H1 (cell line): ENCODE data around the gene CHSY3. TPM values are rescaled to one million over a fixed set of nuclear protein-coding genes. Genes with fewer than 3 reads are reported as not detected.

Experiments used
- CTCF ChIA-PET: fragments of 300-600 bp; sonication (Branson Sonifier 250); formaldehyde crosslinking; loops from one replicate; lab custom pipeline; 2021; ENCODE audit not compliant: partially characterized antibody; lab: Charles Lee
- POLR2A ChIA-PET: fragments of 300-600 bp; sonication (Branson Sonifier 250); formaldehyde crosslinking; loops from one replicate; lab custom pipeline; 2021; ENCODE audit warnings: inconsistent platforms; ENCODE audit not compliant: partially characterized antibody; lab: Charles Lee
- DNase-seq, 2 experiments: peaks; one replicate each; pipeline versions ENCODE4 v3.0.0 to v3.0.0-alpha.2; 2010 to 2022; ENCODE audit warnings: low spot score in 2 of 2, low read depth in 1 of 2, mixed read lengths in 1 of 2
- FAIRE-seq: peaks from 2 replicates; lab custom pipeline; 2011; peaks lifted over from hg19 to GRCh38; lab: Jason Lieb, UNC
- H2AFZ ChIP-seq: 2 replicates; pipeline ENCODE4 v1.8.1; 2012; ENCODE audit warnings: low read length, inconsistent platforms
- H2AK5ac ChIP-seq: 2 replicates; pipeline ENCODE4 v1.6.1; 2013; ENCODE audit warnings: low read depth, low read length
- H2BK120ac ChIP-seq: replicated peaks from 2 replicates; pipeline ENCODE3; 2013; ENCODE audit warnings: low read depth, low read length, inconsistent platforms
- H2BK12ac ChIP-seq: 2 replicates; pipeline ENCODE4 v1.6.1; 2013; ENCODE audit warnings: low read depth, low read length
- H2BK15ac ChIP-seq: 2 replicates; pipeline ENCODE4 v1.6.1; 2013; ENCODE audit warnings: low read length
- H2BK20ac ChIP-seq: 2 replicates; pipeline ENCODE4 v1.6.1; 2013; ENCODE audit warnings: low read length
- H2BK5ac ChIP-seq: 2 replicates; pipeline ENCODE4 v1.6.1; 2013; ENCODE audit warnings: low read depth, low read length
- H3K14ac ChIP-seq: 2 replicates; pipeline ENCODE4 v1.6.1; 2013; ENCODE audit warnings: inconsistent platforms; ENCODE audit not compliant: insufficient read length
- H3K18ac ChIP-seq: 2 replicates; pipeline ENCODE4 v1.6.1; 2013; ENCODE audit warnings: low read length; ENCODE audit errors: extremely low read depth
- H3K23ac ChIP-seq: 2 replicates; pipeline ENCODE4 v1.6.1; 2013; ENCODE audit warnings: inconsistent platforms; ENCODE audit not compliant: insufficient read length
- H3K23me2 ChIP-seq: 2 replicates; pipeline ENCODE4 v1.6.1; 2013; ENCODE audit warnings: low read depth, low read length
- H3K27ac ChIP-seq: 2 replicates; pipeline ENCODE4 v1.6.1; 2011; ENCODE audit warnings: low read depth, low read length, inconsistent platforms
- H3K27me3 ChIP-seq, 4 experiments: replicated peaks in 1 of 4; 1 replicate in 1 of 4; 2 replicates in 3 of 4; pipeline versions ENCODE4 v1.6.1 to v1.8.1; 2011 to 2013; ENCODE audit warnings: low read length in 3 of 4, mild to moderate bottlenecking in 3 of 4, inconsistent platforms in 2 of 4, mixed read lengths in 2 of 4, moderate library complexity in 1 of 4; ENCODE audit not compliant: control insufficient read depth in 3 of 4, insufficient read depth in 3 of 4; ENCODE audit errors: extremely low read depth in 1 of 4
- H3K36me3 ChIP-seq, 4 experiments: 2 replicates each; pipeline versions ENCODE4 v1.6.1 to v1.8.1; 2011 to 2013; ENCODE audit warnings: mild to moderate bottlenecking in 4 of 4, low read length in 3 of 4, moderate library complexity in 2 of 4, control low read depth in 1 of 4, inconsistent platforms in 1 of 4; ENCODE audit not compliant: insufficient read depth in 4 of 4, control insufficient read depth in 2 of 4
- H3K4ac ChIP-seq: replicated peaks from 2 replicates; pipeline ENCODE3; 2013; ENCODE audit warnings: low read length, low read depth, mixed read lengths, inconsistent platforms; ENCODE audit not compliant: insufficient read length
- H3K4me1 ChIP-seq, 4 experiments: replicated peaks in 1 of 4; 1 replicate in 1 of 4; 2 replicates in 3 of 4; pipeline versions ENCODE4 v1.6.1 to v1.8.1; 2011 to 2013; ENCODE audit warnings: low read length in 3 of 4, inconsistent platforms in 2 of 4, mixed read lengths in 1 of 4; ENCODE audit not compliant: insufficient read depth in 4 of 4, control insufficient read depth in 3 of 4
- H3K4me2 ChIP-seq, 2 experiments: 2 replicates each; pipeline versions ENCODE4 v1.6.1 to v1.8.1; 2011 to 2013; ENCODE audit warnings: low read depth in 2 of 2, low read length in 2 of 2, control low read depth in 1 of 2, inconsistent platforms in 1 of 2, mild to moderate bottlenecking in 1 of 2; ENCODE audit not compliant: insufficient read depth in 1 of 2
- H3K4me3 ChIP-seq, 4 experiments: fragments of 200-600, 300-600 bp in 1 of 4; sonication (generic), shearing (Covaris generic), sonication (Bioruptor Twin) in 1 of 4; 2 replicates each; pipeline versions ENCODE4 v1.5.1 to v1.8.1; 2011 to 2016; ENCODE audit warnings: low read length in 4 of 4, low read depth in 3 of 4, control low read depth in 2 of 4, inconsistent platforms in 2 of 4, mild to moderate bottlenecking in 2 of 4, mixed read lengths in 1 of 4, moderate library complexity in 1 of 4; ENCODE audit not compliant: insufficient read depth in 2 of 4; ENCODE audit errors: extremely low read depth in 1 of 4
- H3K56ac ChIP-seq: replicated peaks from 2 replicates; pipeline ENCODE3; 2013; ENCODE audit warnings: low read depth, mild to moderate bottlenecking, mixed read lengths, low read length, inconsistent platforms; ENCODE audit not compliant: insufficient read length
- H3K79me1 ChIP-seq: 2 replicates; pipeline ENCODE4 v1.6.1; 2013; ENCODE audit warnings: low read depth, low read length, control low read depth
- H3K79me2 ChIP-seq, 2 experiments: 2 replicates each; pipeline versions ENCODE4 v1.6.1 to v1.8.1; 2012 to 2013; ENCODE audit warnings: low read length in 2 of 2, mild to moderate bottlenecking in 2 of 2, inconsistent platforms in 1 of 2; ENCODE audit not compliant: insufficient read depth in 2 of 2, control insufficient read depth in 1 of 2
- H3K9ac ChIP-seq, 4 experiments: replicated peaks in 1 of 4; 1 replicate in 1 of 4; 2 replicates in 3 of 4; pipeline versions ENCODE4 v1.6.1 to v1.8.1; 2011 to 2013; ENCODE audit warnings: low read depth in 3 of 4, low read length in 3 of 4, control low read depth in 2 of 4, mild to moderate bottlenecking in 2 of 4, moderate library complexity in 2 of 4, inconsistent platforms in 1 of 4; ENCODE audit errors: extremely low read depth in 1 of 4
- H3K9me3 ChIP-seq, 2 experiments: 2 replicates each; pipeline versions ENCODE4 v1.6.1 to v1.8.1; 2012 to 2013; ENCODE audit warnings: mild to moderate bottlenecking in 2 of 2, moderate library complexity in 2 of 2, control low read depth in 1 of 2, inconsistent platforms in 1 of 2, low read depth in 1 of 2, low read length in 1 of 2, mixed read lengths in 1 of 2; ENCODE audit not compliant: insufficient read depth in 2 of 2
- H4K20me1 ChIP-seq, 2 experiments: replicated peaks in 1 of 2; 2 replicates each; pipeline versions ENCODE3 to v1.8.1; 2011 to 2013; ENCODE audit warnings: inconsistent platforms in 2 of 2, low read length in 2 of 2, mild to moderate bottlenecking in 1 of 2; ENCODE audit not compliant: insufficient read depth in 2 of 2, control insufficient read depth in 1 of 2
- H4K5ac ChIP-seq: 2 replicates; pipeline ENCODE4 v1.6.1; 2013; ENCODE audit warnings: low read length, low read depth, mixed read lengths, inconsistent platforms; ENCODE audit not compliant: insufficient read length
- H4K8ac ChIP-seq: 2 replicates; pipeline ENCODE4 v1.8.0; 2013; ENCODE audit warnings: mild to moderate bottlenecking, moderate library complexity, low read length, inconsistent platforms; ENCODE audit not compliant: insufficient read depth; ENCODE audit errors: extremely low read depth
- H4K91ac ChIP-seq: replicated peaks from 2 replicates; pipeline ENCODE3; 2013; ENCODE audit warnings: low read length, mixed read lengths, inconsistent platforms; ENCODE audit not compliant: insufficient read length
- CEBPB ChIP-seq: IDR thresholded peaks from 2 replicates; pipeline ENCODE4 v1.6.1; 2012; ENCODE audit warnings: low read depth, low read length
- CHD1 ChIP-seq: IDR thresholded peaks from 2 replicates; pipeline ENCODE4 v1.6.1; 2012; ENCODE audit warnings: low read depth, low read length, improper control_type of control experiment
- EP300 ChIP-seq, 2 experiments: IDR thresholded peaks; 1 replicate in 1 of 2; 2 replicates in 1 of 2; pipeline ENCODE4 v1.6.1; 2011 to 2012; ENCODE audit warnings: low read depth in 2 of 2, low read length in 2 of 2, mild to moderate bottlenecking in 2 of 2, borderline replicate concordance in 1 of 2, inconsistent platforms in 1 of 2, moderate library complexity in 1 of 2
- GTF2F1 ChIP-seq: IDR thresholded peaks from 2 replicates; pipeline ENCODE4 v1.6.1; 2012; ENCODE audit warnings: low read depth, low read length, improper control_type of control experiment, borderline replicate concordance
- MAFK ChIP-seq: IDR thresholded peaks from 2 replicates; pipeline ENCODE4 v1.6.1; 2012; ENCODE audit warnings: low read depth, mild to moderate bottlenecking, improper control_type of control experiment, low read length
- NANOG ChIP-seq: IDR thresholded peaks from 2 replicates; pipeline ENCODE4 v1.6.1; 2011; ENCODE audit warnings: low read length, low read depth, mild to moderate bottlenecking, inconsistent platforms; ENCODE audit not compliant: insufficient read depth, poor library complexity, severe bottlenecking
- SAP30 ChIP-seq: fragments of 300-600 bp; sonication (generic); IDR thresholded peaks from 2 replicates; pipeline ENCODE4 v1.7.1; 2012; ENCODE audit warnings: low read length, moderate library complexity, mild to moderate bottlenecking, inconsistent platforms; ENCODE audit not compliant: insufficient read depth, insufficient replicate concordance
- SP2 ChIP-seq: IDR thresholded peaks from 2 replicates; pipeline ENCODE4 v1.6.1; 2012; ENCODE audit warnings: mild to moderate bottlenecking, low read length, inconsistent platforms
- TAF1 ChIP-seq: IDR thresholded peaks from 2 replicates; pipeline ENCODE4 v1.6.1; 2011; ENCODE audit warnings: mild to moderate bottlenecking, low read depth, low read length
- WGBS, 2 experiments: shearing (Covaris generic) in 1 of 2; methylation state at CpG; one replicate each; pipeline versions ENCODE4 v1.1.6 to v1.1.7; 2013 to 2015; ENCODE audit warnings: low lambda C conversion rate in 2 of 2, mixed read lengths in 2 of 2, inconsistent platforms in 1 of 2, low coverage in 1 of 2, missing lambda C conversion rate in 1 of 2; ENCODE audit not compliant: insufficient replicate concordance in 2 of 2, insufficient coverage in 1 of 2, insufficient read length in 1 of 2; ENCODE audit errors: extremely low coverage in 1 of 2, missing lambda C conversion rate in 1 of 2; 5-methylcytosine and 5-hydroxymethylcytosine counted together
- polyA plus RNA-seq, 7 experiments: library from polyadenylated mRNA; depleted of rRNA in 3 of 7; stranded (reverse) in 5 of 7; unstranded in 2 of 7; fragments of >200 nt in 5 of 7; fragments of 200-250 nt in 2 of 7; gene quantifications; 1 replicate in 5 of 7; 2 replicates in 1 of 7; 4 replicates in 1 of 7; pipeline versions ENCODE4 v1.2.1 to v1.2.3, GENCODE V29; 2011 to 2013; ENCODE audit warnings: missing spikeins in 2 of 7, mixed read lengths in 2 of 7
- total RNA-seq: library from RNA; stranded (reverse); fragmentation: NEBNext Ultra II Directional; extraction: Animal tissue kit (Norgen Biotek cat#: 25700); gene quantifications from 2 replicates; pipeline ENCODE4 v1.2.1, GENCODE V29; 2021
- TF ChIP-seq, protein P1 (sequence below): IDR thresholded peaks from 2 replicates; pipeline ENCODE4 v1.6.1; 2011; ENCODE audit warnings: low read depth, mild to moderate bottlenecking, low read length; ENCODE audit not compliant: insufficient read depth
- TF ChIP-seq, protein P2 (sequence below): IDR thresholded peaks from 2 replicates; pipeline ENCODE4 v1.6.1; 2012; ENCODE audit warnings: inconsistent platforms

CHSY3 gene
- total and polyA plus RNA-seq, 2 of the 8 experiments (the other 6 are each of a cell fraction or from before 2014, with no cell fraction given): 0.24 to 1.8 TPM

DNA sequence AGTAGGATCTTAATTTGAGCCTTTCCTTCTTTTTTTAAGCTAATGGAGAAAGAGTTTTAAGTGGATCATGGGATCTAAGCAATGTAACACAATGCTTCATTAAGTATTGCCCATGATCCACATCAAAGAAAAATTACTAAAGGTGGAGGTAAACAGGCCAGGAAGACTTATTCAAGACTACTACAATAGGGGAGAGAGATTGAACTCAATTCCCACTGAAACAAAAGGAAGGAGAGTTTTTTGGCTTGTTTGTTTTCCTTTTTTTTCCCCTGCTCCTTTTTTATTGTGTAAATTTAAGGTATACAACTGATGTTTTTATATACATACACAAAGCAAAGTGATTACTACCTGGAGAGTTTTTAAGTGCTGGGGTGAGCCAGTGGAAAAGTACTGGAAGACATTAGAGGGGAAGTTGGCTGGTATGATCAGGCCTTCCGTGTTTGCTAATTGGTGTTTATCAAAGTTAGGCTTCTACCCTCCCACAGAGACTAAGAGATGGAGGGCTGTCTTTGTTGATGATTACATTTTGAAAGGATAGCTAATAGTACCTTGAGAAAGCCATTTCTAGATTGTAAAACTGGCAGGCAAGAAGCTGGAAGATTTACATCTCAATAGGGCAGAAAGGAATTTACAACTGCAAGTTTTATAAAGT lies 262.7 kb downstream of the CHSY3 start:
- Histone ChIP-seq H3K23me2 (no peaks in the 10 kb centered on the region), H3K27ac (peak overlapping the region; percentile 33; the same call in 1 of the 2 replicates), H3K14ac (no peak overlapping the region), H2BK15ac (no peak overlapping the region), H3K18ac (no peak overlapping the region), H4K5ac (no peak overlapping the region), H3K9me3 (no peaks in the 10 kb centered on the region), H3K4me3 (peak overlapping the region in 1 of 4 experiments; percentile 33; a peak in 1 of 8 replicates), H2BK120ac (no peak overlapping the region), H3K9ac (no peak overlapping the region), H3K4me2 (peak overlapping the region; percentile 32 to 45; a peak in 2 of 4 replicates), H2AFZ (no peak overlapping the region), H3K79me2 (no peaks in the 10 kb centered on the region), H3K4ac (no peak overlapping the region), H3K4me1 (peaks cover 0 to 13% (median 5%) of the 10 kb centered on the region in 4 experiments; a peak in 5 of 7 replicates), H4K20me1 (no peaks in the 10 kb centered on the region), H2BK20ac (no peak overlapping the region), H4K8ac (no peak overlapping the region), H2BK12ac (no peak overlapping the region; the same call in 1 of the 2 replicates), H4K91ac (no peak overlapping the region), H3K79me1 (no peaks in the 10 kb centered on the region), H3K27me3 (no peaks in the 10 kb centered on the region), H2AK5ac (no peak overlapping the region), H2BK5ac (peak overlapping the region; percentile 14; the same call in 1 of the 2 replicates), H3K23ac (no peak overlapping the region), H3K36me3 (no peaks in the 10 kb centered on the region), H3K56ac (no peak overlapping the region)
- FAIRE-seq (peak; percentile 98), DNase-seq (peak; percentile 55 to 56)
- 0% methylated on average over 1 of the region's 1 CpG; no CpG with 5 or more reads in 1 of the 2 experiments for WGBS, 2 experiments
- CTCF ChIA-PET: interaction anchor here (0.6 to 2.4 kb wide), 4 partner anchors 13 to 123 kb away, joined by 4 to 5 read pairs (median 5); no protein-coding TSS in a partner anchor
- POLR2A ChIA-PET: no interaction called here
- TF ChIP-seq EP300 (IDR thresholded peaks at IDR 0.05; ENCODE audit: borderline replicate concordance in 1 of 2, low read depth in 2 of 2, low read length in 2 of 2) (peak in 1 of 2 experiments; percentile 29; a peak in 1 of 3 replicates), TAF1 (no peak), NANOG (peak; percentile 98), GTF2F1 (no peak), SAP30 (no peak), CHD1 (no peak), CEBPB (no peak), SP2 (no peak), MAFK (no peak)
- TF ChIP-seq, protein P1, sequence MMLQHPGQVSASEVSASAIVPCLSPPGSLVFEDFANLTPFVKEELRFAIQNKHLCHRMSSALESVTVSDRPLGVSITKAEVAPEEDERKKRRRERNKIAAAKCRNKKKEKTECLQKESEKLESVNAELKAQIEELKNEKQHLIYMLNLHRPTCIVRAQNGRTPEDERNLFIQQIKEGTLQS: no peak
- TF ChIP-seq, protein P2, sequence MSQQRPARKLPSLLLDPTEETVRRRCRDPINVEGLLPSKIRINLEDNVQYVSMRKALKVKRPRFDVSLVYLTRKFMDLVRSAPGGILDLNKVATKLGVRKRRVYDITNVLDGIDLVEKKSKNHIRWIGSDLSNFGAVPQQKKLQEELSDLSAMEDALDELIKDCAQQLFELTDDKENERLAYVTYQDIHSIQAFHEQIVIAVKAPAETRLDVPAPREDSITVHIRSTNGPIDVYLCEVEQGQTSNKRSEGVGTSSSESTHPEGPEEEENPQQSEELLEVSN: no peak
